HepG2 (cell line): ENCODE data around the gene SPP2. TPM values are rescaled to one million over a fixed set of nuclear protein-coding genes. Genes with fewer than 3 reads are reported as not detected.

ENCODE experiments used
- ATAC-seq: fragments of 200-7000 bp; cut with Tn5 transposase; 3 replicates; pipeline ENCODE4 v1.9.1; 2020; ENCODE audit warnings: mild to moderate bottlenecking, moderate library complexity
- BruUV-seq: library from RNA; stranded (reverse); fragments of 400-500 nt; replicated peaks from 2 replicates; lab custom pipeline; 2021; lab: Mats Ljungman, UMichigan
- CTCF ChIA-PET: fragments of 300-600 bp; formaldehyde crosslinking; extraction: SDS; loops from one replicate; lab custom pipeline; 2021; ENCODE audit warnings: low total read pairs, inconsistent platforms, low intra/inter-chr PET ratio; lab: Yijun Ruan, JAX
- POLR2A ChIA-PET: fragments of 350-600 bp; sonication (Branson Sonifier 250); formaldehyde crosslinking; loops from one replicate; lab custom pipeline; 2020; ENCODE audit warnings: antibody characterized with exemption, inconsistent platforms; lab: Yijun Ruan, JAX
- DNase-seq: peaks from one replicate; pipeline ENCODE4 v3.0.0-alpha.2; 2015; ENCODE audit warnings: low spot score
- FAIRE-seq: peaks from 3 replicates; lab custom pipeline; 2011; peaks lifted over from hg19 to GRCh38; lab: Jason Lieb, UNC
- H2AFZ ChIP-seq: one replicate; pipeline ENCODE4 v1.6.1; 2011; ENCODE audit warnings: low read length, inconsistent platforms
- H3K27ac ChIP-seq: fragments of 300-600 bp; 3 replicates; pipeline ENCODE4 v1.8.0; 2011; ENCODE audit warnings: mixed run types, mild to moderate bottlenecking, mixed read lengths, low read length, inconsistent platforms; ENCODE audit not compliant: insufficient read depth; ENCODE audit errors: extremely low read length
- H3K27me3 ChIP-seq, 2 experiments: fragments of 200-600 bp in 1 of 2; 2 replicates in 1 of 2; 3 replicates in 1 of 2; pipeline versions ENCODE4 v1.6.0 to v1.8.0; 2011; ENCODE audit warnings: low read length in 2 of 2, mild to moderate bottlenecking in 2 of 2, moderate library complexity in 2 of 2, inconsistent platforms in 1 of 2; ENCODE audit not compliant: insufficient read depth in 2 of 2, control insufficient read depth in 1 of 2
- H3K36me3 ChIP-seq, 2 experiments: fragments of 200-600 bp in 1 of 2; replicated peaks in 1 of 2; 2 replicates in 1 of 2; 3 replicates in 1 of 2; pipeline versions ENCODE4 v1.5.1 to v1.8.0; 2011; ENCODE audit warnings: low read length in 2 of 2, inconsistent platforms in 1 of 2; ENCODE audit not compliant: insufficient read depth in 2 of 2, control insufficient read depth in 1 of 2
- H3K4me1 ChIP-seq: 2 replicates; pipeline ENCODE4 v1.5.1; 2012; ENCODE audit warnings: low read length, inconsistent platforms; ENCODE audit not compliant: insufficient read depth
- H3K4me2 ChIP-seq: 2 replicates; pipeline ENCODE4 v1.6.0; 2011; ENCODE audit warnings: low read depth, low read length, inconsistent platforms
- H3K4me3 ChIP-seq, 3 experiments: fragments of 200-600 bp in 1 of 3; sonication (generic), shearing (Covaris generic) in 1 of 3; replicated peaks in 1 of 3; 2 replicates each; pipeline ENCODE4 v1.5.1; 2011 to 2016; ENCODE audit warnings: low read length in 3 of 3, inconsistent platforms in 2 of 3, low read depth in 2 of 3, mild to moderate bottlenecking in 2 of 3, control low read depth in 1 of 3, mixed read lengths in 1 of 3; ENCODE audit not compliant: insufficient read depth in 1 of 3
- H3K79me2 ChIP-seq: one replicate; pipeline ENCODE4 v1.6.1; 2011; ENCODE audit warnings: low read length, inconsistent platforms; ENCODE audit not compliant: insufficient read depth
- H3K9ac ChIP-seq: 2 replicates; pipeline ENCODE4 v1.6.0; 2011; ENCODE audit warnings: mild to moderate bottlenecking, low read depth, low read length, inconsistent platforms; ENCODE audit not compliant: insufficient read depth
- H3K9me3 ChIP-seq: 2 replicates; pipeline ENCODE4 v1.5.1; 2012; ENCODE audit warnings: mild to moderate bottlenecking, low read length
- H4K20me1 ChIP-seq: 2 replicates; pipeline ENCODE4 v1.6.0; 2011; ENCODE audit warnings: inconsistent platforms, mild to moderate bottlenecking, low read length, moderate library complexity; ENCODE audit not compliant: insufficient read depth
- CCAR2 ChIP-seq: fragments of 200-400 bp; formaldehyde crosslinking; optimal IDR thresholded peaks from 2 replicates; pipeline ENCODE3; 2018; ENCODE audit warnings: low read depth, mild to moderate bottlenecking, low read length, moderate library complexity
- GPN1 ChIP-seq: sonication (generic); formaldehyde crosslinking; IDR thresholded peaks from 2 replicates; pipeline ENCODE4 v1.5.1; 2020; ENCODE audit warnings: missing genetic modification reagents, borderline replicate concordance
- IRF9 ChIP-seq: sonication (generic); formaldehyde crosslinking; IDR thresholded peaks from 2 replicates; pipeline ENCODE4 v1.8.0; 2022; ENCODE audit warnings: missing genetic modification reagents, mild to moderate bottlenecking, borderline replicate concordance
- MED13 ChIP-seq: sonication (generic); formaldehyde crosslinking; IDR thresholded peaks from 2 replicates; pipeline ENCODE4 v1.5.0; 2020; ENCODE audit warnings: missing genetic modification reagents
- MIXL1 ChIP-seq: IDR thresholded peaks from 2 replicates; pipeline ENCODE4 v1.6.1; 2016
- NR2F6 ChIP-seq, 2 experiments: IDR thresholded peaks; 2 replicates each; pipeline ENCODE4 v1.6.1; 2016; ENCODE audit warnings: antibody characterized with exemption in 1 of 2, mild to moderate bottlenecking in 1 of 2
- NRL ChIP-seq: sonication (generic); formaldehyde crosslinking; IDR thresholded peaks from 2 replicates; pipeline ENCODE4 v1.5.0; 2020; ENCODE audit warnings: missing genetic modification reagents, mild to moderate bottlenecking, moderate library complexity, borderline replicate concordance
- RBFOX2 ChIP-seq: fragments of 200-400 bp; formaldehyde crosslinking; IDR thresholded peaks from 2 replicates; pipeline ENCODE4 v1.6.1; 2017; ENCODE audit warnings: low read depth, mild to moderate bottlenecking, low read length
- REL ChIP-seq: sonication (generic); formaldehyde crosslinking; conservative IDR thresholded peaks from 2 replicates; pipeline ENCODE4 v1.8.0; 2022; ENCODE audit warnings: mild to moderate bottlenecking, missing genetic modification reagents, moderate library complexity
- REPIN1 ChIP-seq: sonication (generic); formaldehyde crosslinking; IDR thresholded peaks from 2 replicates; pipeline ENCODE4 v1.8.0; 2022; ENCODE audit warnings: missing genetic modification reagents, low read depth, mild to moderate bottlenecking, borderline replicate concordance
- TARDBP ChIP-seq: sonication (generic); formaldehyde crosslinking; IDR thresholded peaks from 2 replicates; pipeline ENCODE4 v1.8.0; 2022; ENCODE audit warnings: mild to moderate bottlenecking, missing genetic modification reagents
- ZFP90 ChIP-seq: sonication (generic); formaldehyde crosslinking; IDR thresholded peaks from 2 replicates; pipeline ENCODE4 v1.8.0; 2022; ENCODE audit warnings: missing genetic modification reagents, mild to moderate bottlenecking, inconsistent platforms, borderline replicate concordance
- ZNF160 ChIP-seq: sonication (generic); formaldehyde crosslinking; IDR thresholded peaks from 2 replicates; pipeline ENCODE4 v1.8.0; 2022; ENCODE audit warnings: mild to moderate bottlenecking, inconsistent platforms, missing genetic modification reagents
- ZNF264 ChIP-seq: sonication (generic); formaldehyde crosslinking; IDR thresholded peaks from 2 replicates; pipeline ENCODE4 v1.4.0; 2020; ENCODE audit warnings: missing genetic modification reagents
- ZNF331 ChIP-seq: sonication (generic); formaldehyde crosslinking; IDR thresholded peaks from 2 replicates; pipeline ENCODE4 v1.4.0; 2020; ENCODE audit warnings: missing genetic modification reagents
- ZNF770 ChIP-seq: sonication (generic); formaldehyde crosslinking; IDR thresholded peaks from 2 replicates; pipeline ENCODE4 v1.5.0; 2020; ENCODE audit warnings: mild to moderate bottlenecking, missing genetic modification reagents
- WGBS: methylation state at CpG from one replicate; pipeline ENCODE4 v1.1.6; 2017; ENCODE audit warnings: low lambda C conversion rate; 5-methylcytosine and 5-hydroxymethylcytosine counted together
- in situ Hi-C: cut with HindIII; loops from 2 replicates; pipeline ENCODE4 v1.10.0; 2017; ENCODE audit warnings: low pct_unique_long_range_greater_than_20kb; ENCODE audit not compliant: extremely low pct_ligation_motif_present
- intact Hi-C: fragments of 100-400 bp; cut with micrococcal nuclease; formaldehyde crosslinking; loops from one replicate; pipeline ENCODE4 v1.10.0; 2022; ENCODE audit not compliant: unreplicated experiment
- polyA plus RNA-seq, 8 experiments: library from polyadenylated mRNA; depleted of rRNA in 3 of 8; stranded (reverse) in 7 of 8; unstranded in 1 of 8; fragments of >200 nt; fragmentation: Illumina TruSeq in 4 of 8; extraction: Trizol in 4 of 8; gene quantifications; 2 replicates each; pipeline versions ENCODE4 v1.2.1 to v1.2.3, GENCODE V29; 2011 to 2016; ENCODE audit warnings: low read depth in 4 of 8, missing spikeins in 1 of 8, mixed read lengths in 1 of 8; ENCODE audit not compliant: insufficient read depth in 1 of 8
- total RNA-seq, 5 experiments: library from RNA; depleted of rRNA; stranded (reverse); fragments of >200 nt; fragmentation: Illumina TruSeq; extraction: Trizol; gene quantifications; 2 replicates each; pipeline ENCODE4 v1.2.3, GENCODE V29; 2016; ENCODE audit warnings: low read depth in 1 of 5
- TF ChIP-seq, protein P1 (sequence below): sonication (generic); formaldehyde crosslinking; IDR thresholded peaks from 2 replicates; pipeline ENCODE4 v1.4.0; 2020; ENCODE audit warnings: mild to moderate bottlenecking, missing genetic modification reagents

SPP2 gene
- total and polyA plus RNA-seq, 2 of the 13 experiments (the other 11 are each of a cell fraction or from before 2014, with no cell fraction given): not detected

- H3K4me1 ChIP-seq: peaks cover 13% of the 10 kb centered on the region
- WGBS: 34% methylated on average over 4 of the region's 4 CpGs
- intact Hi-C loops: no loop called here
- peaks cover 0 to 5% of the 10 kb centered on the region in 2 experiments; a peak in 1 of 5 replicates for H3K27me3 ChIP-seq
- ATAC-seq: no peak
- no peak for FAIRE-seq
- DNase-seq: no peak
- POLR2A ChIA-PET: no interaction called here
- in situ Hi-C loops: no loop called here
- BruUV-seq: no TSS peak
- CTCF ChIA-PET: no interaction called here
- H3K9me3 ChIP-seq: peaks cover 12% of the 10 kb centered on the region; the same call in 1 of the 2 replicates
- no peak overlapping the region for H3K9ac ChIP-seq
- H3K27ac ChIP-seq: no peak overlapping the region
- no peaks in the 10 kb centered on the region for H3K79me2 ChIP-seq
- TF ChIP-seq ZNF770 (CRISPR knock-in tag) (no peak), REPIN1 (CRISPR knock-in tag) (no peak), GPN1 (CRISPR knock-in tag) (no peak), NR2F6 (IDR thresholded peaks at IDR 0.05) (no peak), NR2F6 (CRISPR knock-in tag; IDR thresholded peaks at IDR 0.05) (no peak), ZNF331 (CRISPR knock-in tag) (no peak), REL (CRISPR knock-in tag) (no peak), ZNF264 (no peak), TARDBP (CRISPR knock-in tag) (no peak), IRF9 (CRISPR knock-in tag) (no peak), MIXL1 (CRISPR knock-in tag) (no peak), CCAR2 (no peak), NRL (CRISPR knock-in tag) (no peak), ZFP90 (CRISPR knock-in tag) (no peak), MED13 (CRISPR knock-in tag) (no peak), RBFOX2 (no peak), ZNF160 (CRISPR knock-in tag) (no peak)
- TF ChIP-seq, protein P1, sequence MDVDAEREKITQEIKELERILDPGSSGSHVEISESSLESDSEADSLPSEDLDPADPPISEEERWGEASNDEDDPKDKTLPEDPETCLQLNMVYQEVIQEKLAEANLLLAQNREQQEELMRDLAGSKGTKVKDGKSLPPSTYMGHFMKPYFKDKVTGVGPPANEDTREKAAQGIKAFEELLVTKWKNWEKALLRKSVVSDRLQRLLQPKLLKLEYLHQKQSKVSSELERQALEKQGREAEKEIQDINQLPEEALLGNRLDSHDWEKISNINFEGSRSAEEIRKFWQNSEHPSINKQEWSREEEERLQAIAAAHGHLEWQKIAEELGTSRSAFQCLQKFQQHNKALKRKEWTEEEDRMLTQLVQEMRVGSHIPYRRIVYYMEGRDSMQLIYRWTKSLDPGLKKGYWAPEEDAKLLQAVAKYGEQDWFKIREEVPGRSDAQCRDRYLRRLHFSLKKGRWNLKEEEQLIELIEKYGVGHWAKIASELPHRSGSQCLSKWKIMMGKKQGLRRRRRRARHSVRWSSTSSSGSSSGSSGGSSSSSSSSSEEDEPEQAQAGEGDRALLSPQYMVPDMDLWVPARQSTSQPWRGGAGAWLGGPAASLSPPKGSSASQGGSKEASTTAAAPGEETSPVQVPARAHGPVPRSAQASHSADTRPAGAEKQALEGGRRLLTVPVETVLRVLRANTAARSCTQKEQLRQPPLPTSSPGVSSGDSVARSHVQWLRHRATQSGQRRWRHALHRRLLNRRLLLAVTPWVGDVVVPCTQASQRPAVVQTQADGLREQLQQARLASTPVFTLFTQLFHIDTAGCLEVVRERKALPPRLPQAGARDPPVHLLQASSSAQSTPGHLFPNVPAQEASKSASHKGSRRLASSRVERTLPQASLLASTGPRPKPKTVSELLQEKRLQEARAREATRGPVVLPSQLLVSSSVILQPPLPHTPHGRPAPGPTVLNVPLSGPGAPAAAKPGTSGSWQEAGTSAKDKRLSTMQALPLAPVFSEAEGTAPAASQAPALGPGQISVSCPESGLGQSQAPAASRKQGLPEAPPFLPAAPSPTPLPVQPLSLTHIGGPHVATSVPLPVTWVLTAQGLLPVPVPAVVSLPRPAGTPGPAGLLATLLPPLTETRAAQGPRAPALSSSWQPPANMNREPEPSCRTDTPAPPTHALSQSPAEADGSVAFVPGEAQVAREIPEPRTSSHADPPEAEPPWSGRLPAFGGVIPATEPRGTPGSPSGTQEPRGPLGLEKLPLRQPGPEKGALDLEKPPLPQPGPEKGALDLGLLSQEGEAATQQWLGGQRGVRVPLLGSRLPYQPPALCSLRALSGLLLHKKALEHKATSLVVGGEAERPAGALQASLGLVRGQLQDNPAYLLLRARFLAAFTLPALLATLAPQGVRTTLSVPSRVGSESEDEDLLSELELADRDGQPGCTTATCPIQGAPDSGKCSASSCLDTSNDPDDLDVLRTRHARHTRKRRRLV: no peak
- H3K4me2 ChIP-seq: no peak overlapping the region
- H4K20me1 ChIP-seq: no peaks in the 10 kb centered on the region
- H3K36me3 ChIP-seq: no peaks in the 10 kb centered on the region
- no peak overlapping the region for H2AFZ ChIP-seq
- H3K4me3 ChIP-seq: no peak overlapping the region
Observed at GRCh38 chr2:234072454-234072853, 22.0 kb downstream of the SPP2 start.
